Vagina (tissue), 2 donors: ENCODE data around the gene NOM1. TPM values are rescaled to one million over a fixed set of nuclear protein-coding genes. Genes with fewer than 3 reads are reported as not detected.

Source experiments
- DNase-seq, 2 donors: peaks; one replicate each; pipeline ENCODE4 v3.0.0-alpha.2; 2017; ENCODE audit errors: extremely low spot score in 2 of 2
- H3K27ac ChIP-seq: fragments of 200-600 bp; sonication (generic); one replicate; pipeline ENCODE4 v1.5.1; 2019
- H3K27me3 ChIP-seq: fragments of 200-600 bp; sonication (generic); one replicate; pipeline ENCODE4 v1.5.1; 2019
- H3K36me3 ChIP-seq, 2 donors: fragments of 200-600 bp; sonication (generic); one replicate each; pipeline ENCODE4 v1.5.1; 2017 to 2019
- H3K4me1 ChIP-seq: fragments of 200-600 bp; sonication (generic); one replicate; pipeline ENCODE4 v1.5.1; 2019
- H3K4me3 ChIP-seq, 2 donors: fragments of 200-600 bp; sonication (generic); 1 replicate in 1 of 2; 2 replicates in 1 of 2; pipeline ENCODE4 v1.5.1; 2016 to 2019
- H3K9me3 ChIP-seq: fragments of 200-600 bp; sonication (generic); one replicate; pipeline ENCODE4 v1.5.1; 2019
- CTCF ChIP-seq, 3 experiments: fragments of 450-650 bp in 2 of 3; fragments of 200-600 bp in 1 of 3; sonication (generic) in 1 of 3; IDR thresholded peaks; one replicate each; pipeline ENCODE4 v1.5.1; 2017 to 2019; ENCODE audit warnings: antibody characterized with exemption in 3 of 3, mild to moderate bottlenecking in 2 of 3, moderate library complexity in 2 of 3
- POLR2A ChIP-seq, 2 donors: fragments of 450-650 bp; IDR thresholded peaks; one replicate each; pipeline ENCODE4 v1.6.1; 2017; ENCODE audit warnings: antibody characterized with exemption in 2 of 2, mild to moderate bottlenecking in 2 of 2, moderate library complexity in 2 of 2
- POLR2AphosphoS5 ChIP-seq, 2 donors: sonication (generic); formaldehyde crosslinking; IDR thresholded peaks; one replicate each; pipeline ENCODE4 v1.9.0; 2017; ENCODE audit warnings: antibody characterized with exemption in 2 of 2, mild to moderate bottlenecking in 2 of 2, low read depth in 1 of 2; ENCODE audit not compliant: insufficient read depth in 1 of 2
- intact Hi-C: fragments of 100-400 bp; cut with DNase I; formaldehyde crosslinking; loops from one replicate; pipeline ENCODE4 v1.15.1; 2023
- total RNA-seq: library from RNA; depleted of rRNA; stranded (reverse); fragments of >200 nt; gene quantifications from one replicate; pipeline ENCODE4 v1.2.3, GENCODE V29; 2016

Gene NOM1
- total RNA-seq, 1 donor from 2014 or later = 28.5 TPM

GRCh38 chr7:157013602-157014549, 64.4 kb downstream of the NOM1 start:
- intact Hi-C loops = no loop called here
- no peak for DNase-seq
- H3K36me3 ChIP-seq = no peaks in the 10 kb centered on the region
- no peak overlapping the region for H3K4me3 ChIP-seq
- H3K9me3 ChIP-seq = no peaks in the 10 kb centered on the region
- peaks cover 22% of the 10 kb centered on the region for H3K27me3 ChIP-seq
- TF ChIP-seq CTCF (IDR thresholded peaks at IDR 0.05) (no peak), POLR2AphosphoS5 (IDR thresholded peaks at IDR 0.05; ENCODE audit: insufficient read depth in 1 of 2, low read depth in 1 of 2) (no peak), POLR2A (IDR thresholded peaks at IDR 0.05) (no peak)
- no peak overlapping the region for H3K27ac ChIP-seq
- peaks cover 16% of the 10 kb centered on the region for H3K4me1 ChIP-seq

DNA sequence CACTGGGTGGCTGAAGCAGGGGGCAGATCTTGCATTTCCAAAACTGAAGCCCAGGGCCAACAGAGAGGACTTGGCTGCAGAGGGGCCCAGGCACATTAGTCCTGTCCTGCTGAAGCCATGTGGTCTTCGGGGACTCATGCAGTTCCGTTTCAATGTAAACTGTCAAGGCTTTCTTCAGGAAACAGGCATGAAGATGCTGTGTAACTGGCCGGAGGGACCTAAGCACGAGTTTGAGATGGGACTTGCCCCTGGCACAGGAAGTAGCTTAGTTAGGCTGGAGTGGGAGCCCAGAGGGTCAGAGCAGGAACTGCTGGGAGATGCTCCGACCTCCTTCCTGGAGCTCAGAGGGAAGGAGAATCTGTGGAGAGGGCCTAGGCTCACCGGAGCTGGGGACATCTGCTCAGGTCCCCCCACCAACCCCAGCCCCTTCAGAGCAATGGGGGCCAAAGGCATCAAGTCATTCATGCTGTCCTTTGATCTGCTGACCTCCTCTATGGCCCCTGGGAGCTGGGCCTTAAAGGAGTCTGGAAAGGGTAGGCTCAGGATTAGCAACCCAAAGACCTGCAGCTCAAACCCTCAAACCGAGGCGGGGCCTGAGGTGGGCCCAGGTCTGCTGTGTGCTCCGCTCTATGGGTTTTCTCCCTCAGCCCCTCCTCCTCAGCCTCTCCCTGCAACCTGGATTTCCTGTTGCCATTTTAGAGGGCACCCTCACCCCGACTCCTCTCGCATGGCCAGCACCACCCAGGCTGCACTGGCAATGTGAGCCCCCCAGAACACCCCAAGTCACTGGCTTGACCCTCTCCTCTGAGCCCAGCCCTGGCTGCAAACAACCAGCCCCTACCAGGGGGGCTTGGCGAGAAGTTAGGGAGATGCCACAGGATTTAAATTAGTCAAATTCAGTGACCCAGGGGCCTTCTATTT, 65.4 kb downstream of the NOM1 start:
- Histone ChIP-seq H3K36me3 (no peaks in the 10 kb centered on the region), H3K4me1 (peaks cover 19% of the 10 kb centered on the region), H3K27me3 (peaks cover 23% of the 10 kb centered on the region), H3K4me3 (no peak overlapping the region), H3K27ac (no peak overlapping the region), H3K9me3 (no peaks in the 10 kb centered on the region)
- TF ChIP-seq CTCF (IDR thresholded peaks at IDR 0.05) = no peak
- no peak for TF ChIP-seq POLR2A (IDR thresholded peaks at IDR 0.05)
- no peak for TF ChIP-seq POLR2AphosphoS5 (IDR thresholded peaks at IDR 0.05; ENCODE audit: insufficient read depth in 1 of 2, low read depth in 1 of 2)
- intact Hi-C loops = no loop called here
- DNase-seq = no peak

DNA sequence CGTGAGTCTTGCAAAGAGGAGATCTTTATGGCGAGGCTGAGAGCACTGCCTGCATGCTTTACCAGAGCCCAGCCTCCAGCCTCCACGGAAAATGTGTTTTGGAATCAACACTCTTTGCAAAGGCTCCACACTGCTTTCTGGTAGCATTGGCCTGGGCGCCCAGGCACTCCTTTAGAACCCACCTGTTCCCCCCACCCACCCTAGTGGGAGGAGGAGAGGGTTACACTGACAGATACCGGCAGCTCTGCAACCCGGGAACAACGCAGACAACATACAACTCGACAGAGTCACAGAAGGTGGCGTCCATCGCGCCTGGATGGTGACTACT, 66.5 kb downstream of the NOM1 start:
- no peak for TF ChIP-seq POLR2AphosphoS5 (IDR thresholded peaks at IDR 0.05; ENCODE audit: insufficient read depth in 1 of 2, low read depth in 1 of 2)
- TF ChIP-seq CTCF (IDR thresholded peaks at IDR 0.05) = no peak
- TF ChIP-seq POLR2A (IDR thresholded peaks at IDR 0.05) = no peak
- DNase-seq = no peak
- no peaks in the 10 kb centered on the region for H3K36me3 ChIP-seq
- intact Hi-C loops = no loop called here
- H3K4me1 ChIP-seq = peaks cover 22% of the 10 kb centered on the region
- no peak overlapping the region for H3K4me3 ChIP-seq
- peaks cover 33% of the 10 kb centered on the region for H3K27me3 ChIP-seq
- no peaks in the 10 kb centered on the region for H3K9me3 ChIP-seq
- H3K27ac ChIP-seq = no peak overlapping the region

DNA sequence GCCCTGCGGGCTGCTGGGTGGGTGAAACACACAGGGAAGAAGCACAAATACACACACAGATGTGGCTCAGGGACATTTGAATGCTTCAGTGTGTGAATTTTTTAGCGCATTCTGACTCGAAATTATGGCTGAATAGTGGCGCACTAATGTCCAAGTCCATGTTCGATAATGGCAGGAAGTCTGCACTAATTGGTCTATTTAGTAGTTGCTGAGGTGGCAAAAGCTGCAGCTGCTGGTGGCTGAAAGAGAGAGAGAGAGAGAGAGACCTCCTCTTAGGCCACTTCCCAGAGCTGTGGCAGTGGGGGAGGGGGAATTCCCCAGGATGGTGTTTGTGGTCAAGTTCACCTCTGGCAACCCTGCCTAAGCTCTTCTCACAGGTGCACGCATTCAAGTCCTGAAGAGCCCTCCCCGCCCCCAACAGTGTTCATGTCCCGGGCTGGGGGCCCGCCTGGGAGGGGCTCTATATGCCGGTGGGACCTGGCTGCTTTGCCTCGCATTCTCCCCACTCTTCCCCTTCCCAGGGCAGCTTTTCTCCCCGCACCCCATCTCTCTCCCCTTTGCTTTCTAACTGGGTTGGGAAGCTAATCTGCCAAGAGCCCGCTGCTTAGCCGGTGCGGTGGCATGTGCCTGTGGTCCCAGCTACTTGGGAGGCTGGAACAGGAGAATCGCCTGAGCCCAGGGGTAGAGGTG, 67.0 kb downstream of the NOM1 start:
- H3K36me3 ChIP-seq = no peaks in the 10 kb centered on the region
- H3K4me3 ChIP-seq = no peak overlapping the region
- no peak overlapping the region for H3K27ac ChIP-seq
- H3K9me3 ChIP-seq = no peaks in the 10 kb centered on the region
- peaks cover 35% of the 10 kb centered on the region for H3K27me3 ChIP-seq
- H3K4me1 ChIP-seq = peaks cover 20% of the 10 kb centered on the region
- no peak for TF ChIP-seq POLR2A (IDR thresholded peaks at IDR 0.05)
- no peak for TF ChIP-seq POLR2AphosphoS5 (IDR thresholded peaks at IDR 0.05; ENCODE audit: insufficient read depth in 1 of 2, low read depth in 1 of 2)
- TF ChIP-seq CTCF (IDR thresholded peaks at IDR 0.05) = no peak
- no peak for DNase-seq
- intact Hi-C loops = no loop called here
